Neural progenitor cell (in vitro differentiated cells): ENCODE data around the gene KLHL6. TPM values are rescaled to one million over a fixed set of nuclear protein-coding genes. Genes with fewer than 3 reads are reported as not detected.

Source experiments
- DNase-seq: peaks from one replicate; pipeline ENCODE4 v3.0.0-alpha.2; 2016; ENCODE audit warnings: low spot score
- H2AFZ ChIP-seq: fragments of 200-600 bp; sonication (generic); replicated peaks from 2 replicates; pipeline ENCODE4 v1.6.1; 2016; ENCODE audit warnings: antibody characterized with exemption
- H3F3A ChIP-seq: fragments of 200-600 bp; sonication (generic); 2 replicates; pipeline ENCODE4 v1.6.1; 2016; ENCODE audit warnings: antibody characterized with exemption, low read depth
- H3K27ac ChIP-seq: fragments of 200-600 bp; sonication (generic); 2 replicates; pipeline ENCODE4 v1.5.1; 2016; ENCODE audit warnings: mild to moderate bottlenecking
- H3K27me3 ChIP-seq: fragments of 200-600 bp; sonication (generic); 2 replicates; pipeline ENCODE4 v1.6.1; 2016; ENCODE audit warnings: mild to moderate bottlenecking, moderate library complexity
- H3K36me3 ChIP-seq: fragments of 200-600 bp; sonication (generic); 2 replicates; pipeline ENCODE4 v1.5.1; 2016
- H3K4me1 ChIP-seq: fragments of 200-600 bp; sonication (generic); 2 replicates; pipeline ENCODE4 v1.6.1; 2016; ENCODE audit warnings: mixed run types
- H3K4me2 ChIP-seq: fragments of 200-600 bp; sonication (generic); 2 replicates; pipeline ENCODE4 v1.6.1; 2016
- H3K4me3 ChIP-seq: fragments of 200-600 bp; sonication (generic); 2 replicates; pipeline ENCODE4 v1.5.1; 2016
- H3K79me2 ChIP-seq: fragments of 200-600 bp; sonication (generic); 2 replicates; pipeline ENCODE4 v1.6.1; 2016; ENCODE audit warnings: low read depth
- H3K9ac ChIP-seq: fragments of 200-600 bp; sonication (generic); 2 replicates; pipeline ENCODE4 v1.6.1; 2016
- H3K9me3 ChIP-seq: fragments of 200-600 bp; sonication (generic); 2 replicates; pipeline ENCODE4 v1.5.1; 2016; ENCODE audit warnings: low read depth
- H4K20me1 ChIP-seq: fragments of 200-600 bp; sonication (generic); 2 replicates; pipeline ENCODE4 v1.6.1; 2016; ENCODE audit warnings: low read depth
- H3K27ac Mint-ChIP-seq: 3 replicates; pipeline ENCODE4 v1.8.0; 2021; ENCODE audit warnings: mixed read lengths
- H3K27me3 Mint-ChIP-seq: 2 replicates; pipeline ENCODE4 v1.8.0; 2022; ENCODE audit warnings: low read depth, mild to moderate bottlenecking, inconsistent platforms, moderate library complexity, mixed read lengths; ENCODE audit not compliant: insufficient read depth
- H3K36me3 Mint-ChIP-seq: 3 replicates; pipeline ENCODE4 v1.8.0; 2021; ENCODE audit warnings: mixed read lengths
- H3K4me1 Mint-ChIP-seq: 3 replicates; pipeline ENCODE4 v1.8.0; 2021; ENCODE audit warnings: mixed read lengths
- H3K4me3 Mint-ChIP-seq: 3 replicates; pipeline ENCODE4 v1.8.0; 2021; ENCODE audit warnings: mild to moderate bottlenecking, moderate library complexity, mixed read lengths
- H3K9me3 Mint-ChIP-seq: 3 replicates; pipeline ENCODE4 v1.8.0; 2020; ENCODE audit warnings: mixed read lengths
- CTCF ChIP-seq: fragments of 200-600 bp; sonication (generic); IDR thresholded peaks from 2 replicates; pipeline ENCODE4 v1.5.1; 2017; ENCODE audit warnings: antibody characterized with exemption, mild to moderate bottlenecking
- EZH2 ChIP-seq: fragments of 200-600 bp; sonication (generic); IDR thresholded peaks from 2 replicates; pipeline ENCODE4 v1.6.1; 2017; ENCODE audit warnings: antibody characterized with exemption, mild to moderate bottlenecking, moderate library complexity
- EZH2phosphoT487 ChIP-seq: fragments of 200-600 bp; sonication (generic); IDR thresholded peaks from 2 replicates; pipeline ENCODE4 v1.6.1; 2017; ENCODE audit warnings: antibody characterized with exemption
- total RNA-seq: library from RNA; depleted of rRNA; stranded (reverse); fragments of >200 nt; gene quantifications from 2 replicates; pipeline ENCODE4 v1.2.3, GENCODE V29; 2015; ENCODE audit warnings: low replicate concordance

The KLHL6 gene
- total RNA-seq, 1 donor from 2014 or later: 0.09 TPM

GRCh38 chr3:183491109-183491922 is 64.2 kb downstream of the KLHL6 start:
- no peak for TF ChIP-seq EZH2
- no peak for TF ChIP-seq CTCF
- TF ChIP-seq EZH2phosphoT487: no peak
- peaks cover 7% of the 10 kb centered on the region for H3K4me1 Mint-ChIP-seq

GRCh38 chr3:183490653-183491052 is 64.9 kb downstream of the KLHL6 start:
- no peak for DNase-seq
- Histone ChIP-seq H3K27me3 (no peaks in the 10 kb centered on the region), H3K9ac (no peak overlapping the region), H3K4me3 (no peak overlapping the region), H4K20me1 (no peaks in the 10 kb centered on the region), H3K79me2 (no peaks in the 10 kb centered on the region), H2AFZ (no peak overlapping the region), H3K4me1 (peaks cover 18% of the 10 kb centered on the region), H3K4me2 (no peak overlapping the region), H3K27ac (no peak overlapping the region), H3K36me3 (no peaks in the 10 kb centered on the region), H3F3A (peaks cover 3% of the 10 kb centered on the region), H3K9me3 (no peaks in the 10 kb centered on the region)
- no peak for TF ChIP-seq EZH2
- no peak for TF ChIP-seq EZH2phosphoT487
- TF ChIP-seq CTCF: no peak
- H3K4me1 Mint-ChIP-seq: peaks cover 12% of the 10 kb centered on the region
- H3K27me3 Mint-ChIP-seq: peaks cover 4% of the 10 kb centered on the region
- H3K9me3 Mint-ChIP-seq: no peaks in the 10 kb centered on the region
- H3K36me3 Mint-ChIP-seq: no peaks in the 10 kb centered on the region
- H3K27ac Mint-ChIP-seq: no peak overlapping the region
- no peak overlapping the region for H3K4me3 Mint-ChIP-seq

More at GRCh38 chr3:183491109-183491922, 64.2 kb downstream of the KLHL6 start:
- Histone ChIP-seq H3K36me3 (no peaks in the 10 kb centered on the region), H3K9me3 (no peaks in the 10 kb centered on the region), H3K4me2 (no peak overlapping the region), H3K27ac (no peak overlapping the region), H3F3A (peaks cover 3% of the 10 kb centered on the region), H3K4me1 (peaks cover 13% of the 10 kb centered on the region), H3K9ac (no peak overlapping the region), H3K79me2 (no peaks in the 10 kb centered on the region), H3K4me3 (no peak overlapping the region), H3K27me3 (no peaks in the 10 kb centered on the region), H4K20me1 (no peaks in the 10 kb centered on the region), H2AFZ (no peak overlapping the region)
- H3K4me3 Mint-ChIP-seq: no peak overlapping the region
- peaks cover 4% of the 10 kb centered on the region for H3K27me3 Mint-ChIP-seq
- H3K9me3 Mint-ChIP-seq: no peaks in the 10 kb centered on the region
- no peaks in the 10 kb centered on the region for H3K36me3 Mint-ChIP-seq
- no peak overlapping the region for H3K27ac Mint-ChIP-seq
- DNase-seq: no peak

- no peak overlapping the region for H3K4me2 ChIP-seq
- H3K9me3 Mint-ChIP-seq: no peaks in the 10 kb centered on the region
- no peak overlapping the region for H3K9ac ChIP-seq
- peaks cover 23% of the 10 kb centered on the region for H3K4me1 ChIP-seq
- no peaks in the 10 kb centered on the region for H3K79me2 ChIP-seq
- no peaks in the 10 kb centered on the region for H3K27me3 ChIP-seq
- H3K4me1 Mint-ChIP-seq: peaks cover 12% of the 10 kb centered on the region
- H3K4me3 ChIP-seq: no peak overlapping the region
- no peaks in the 10 kb centered on the region for H3K9me3 ChIP-seq
- H2AFZ ChIP-seq: no peak overlapping the region
- no peaks in the 10 kb centered on the region for H3K36me3 ChIP-seq
- H3F3A ChIP-seq: peaks cover 3% of the 10 kb centered on the region
- no peak overlapping the region for H3K27ac Mint-ChIP-seq
- no peak for DNase-seq
- H3K4me3 Mint-ChIP-seq: no peak overlapping the region
- no peak overlapping the region for H3K27ac ChIP-seq
- no peaks in the 10 kb centered on the region for H3K36me3 Mint-ChIP-seq
- H4K20me1 ChIP-seq: no peaks in the 10 kb centered on the region
- TF ChIP-seq EZH2 (no peak), CTCF (no peak), EZH2phosphoT487 (no peak)
- H3K27me3 Mint-ChIP-seq: peaks cover 4% of the 10 kb centered on the region
These were observed 65.3 kb downstream of the KLHL6 start for GRCh38 chr3:183490211-183490601.
